ENCODE measurements around the gene CCBE1.

Gene CCBE1

GRCh38 chr18:59565957-59566356 is 131.3 kb downstream of the CCBE1 start:
- DNase-seq = no peak

DNA sequence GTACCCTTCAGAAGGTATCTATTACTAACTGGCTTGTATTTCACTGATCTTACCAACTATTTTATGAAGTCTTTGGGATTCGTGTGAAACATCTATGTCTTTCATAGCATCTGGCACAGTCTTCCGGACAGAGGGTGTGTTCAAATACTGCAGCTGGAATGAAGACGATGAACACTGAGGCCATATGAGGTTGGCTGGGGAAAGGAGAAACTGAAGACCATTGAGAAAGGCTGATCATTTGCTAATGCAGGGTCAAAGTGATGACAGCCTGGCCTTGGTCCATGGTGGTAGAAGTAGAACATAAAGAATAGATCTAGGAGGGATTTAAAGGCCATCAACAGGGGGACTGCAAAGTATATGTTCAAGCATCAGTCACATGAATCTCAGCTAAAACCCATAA is 132.7 kb downstream of the CCBE1 start:
- DNase-seq = no peak

DNA sequence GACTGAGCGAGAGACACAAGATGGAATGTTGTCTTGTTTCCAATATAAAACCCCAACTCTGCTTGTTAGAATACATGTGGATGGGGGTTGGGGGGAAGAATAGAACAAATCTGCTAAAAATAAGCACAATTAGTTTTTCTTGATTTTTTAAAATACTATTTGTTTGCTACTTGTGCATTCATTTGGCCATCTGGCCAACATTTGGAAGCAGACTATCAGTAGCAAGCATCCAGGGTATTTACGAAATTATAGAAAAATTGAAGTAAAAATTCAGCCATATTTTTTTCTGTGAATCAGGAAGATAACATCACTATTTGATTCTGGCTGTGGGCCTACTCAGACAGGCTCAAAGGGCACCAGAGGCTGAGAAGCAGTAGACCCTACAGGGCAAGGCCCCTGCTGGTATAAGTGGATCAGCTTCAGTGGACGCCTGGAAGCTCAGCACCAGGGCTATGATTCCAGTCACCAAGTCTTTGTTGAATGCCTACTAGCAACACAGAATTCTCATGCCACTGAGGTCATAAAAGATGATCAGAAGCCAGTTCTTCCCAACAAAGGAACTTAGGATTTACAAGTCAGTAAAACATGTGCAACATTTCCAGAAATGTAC is 133.9 kb downstream of the CCBE1 start:
- no peak for DNase-seq

DNA sequence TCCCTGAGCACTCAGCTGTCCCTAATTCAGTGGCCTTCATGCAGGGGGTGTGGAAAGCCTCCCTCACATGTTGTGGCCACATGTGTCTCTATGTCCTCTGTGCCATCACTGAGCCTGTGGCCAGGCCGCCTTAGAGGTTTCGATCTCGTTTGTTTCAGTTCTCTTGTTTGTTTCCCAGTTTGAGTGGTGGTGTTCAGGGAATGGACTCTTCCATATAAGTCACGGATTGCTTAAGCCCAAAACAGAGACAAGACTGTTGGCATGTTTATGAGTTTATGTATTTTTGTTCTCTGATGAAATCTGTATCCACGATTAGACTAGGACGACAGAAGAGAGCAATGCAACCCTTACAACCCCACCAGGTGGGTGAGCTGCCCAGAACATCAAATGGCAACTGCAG is 134.5 kb downstream of the CCBE1 start:
- DNase-seq = no peak

GRCh38 chr18:59561612-59562011 is 135.6 kb downstream of the CCBE1 start:
- no peak for DNase-seq

DNA sequence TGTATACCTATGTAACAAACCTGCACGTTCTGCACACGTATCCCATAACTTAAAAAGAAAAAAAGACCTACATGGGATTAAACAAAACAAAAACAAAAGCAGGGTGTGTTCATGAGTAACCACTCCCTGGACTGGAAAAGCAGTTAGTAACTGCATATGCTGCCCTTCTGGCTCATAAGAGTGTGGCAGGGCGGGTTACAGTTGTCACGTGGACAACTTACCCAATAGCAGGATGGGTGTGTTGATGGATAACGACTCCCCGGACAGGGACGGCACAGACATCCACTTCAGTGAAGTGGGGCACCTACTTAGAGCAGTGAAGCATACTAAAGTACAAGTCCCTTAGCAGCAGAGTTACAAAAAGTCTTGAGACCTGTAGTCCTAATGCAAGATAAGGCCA is 136.7 kb downstream of the CCBE1 start:
- no peak for DNase-seq

- DNase-seq = no peak
Observed at GRCh38 chr18:59559528-59559927, 137.7 kb downstream of the CCBE1 start.

GRCh38 chr18:59555995-59556659 is 141.1 kb downstream of the CCBE1 start:
- no peak for DNase-seq

- DNase-seq = no peak
Observed at GRCh38 chr18:59554796-59555335, 142.4 kb downstream of the CCBE1 start.

DNA sequence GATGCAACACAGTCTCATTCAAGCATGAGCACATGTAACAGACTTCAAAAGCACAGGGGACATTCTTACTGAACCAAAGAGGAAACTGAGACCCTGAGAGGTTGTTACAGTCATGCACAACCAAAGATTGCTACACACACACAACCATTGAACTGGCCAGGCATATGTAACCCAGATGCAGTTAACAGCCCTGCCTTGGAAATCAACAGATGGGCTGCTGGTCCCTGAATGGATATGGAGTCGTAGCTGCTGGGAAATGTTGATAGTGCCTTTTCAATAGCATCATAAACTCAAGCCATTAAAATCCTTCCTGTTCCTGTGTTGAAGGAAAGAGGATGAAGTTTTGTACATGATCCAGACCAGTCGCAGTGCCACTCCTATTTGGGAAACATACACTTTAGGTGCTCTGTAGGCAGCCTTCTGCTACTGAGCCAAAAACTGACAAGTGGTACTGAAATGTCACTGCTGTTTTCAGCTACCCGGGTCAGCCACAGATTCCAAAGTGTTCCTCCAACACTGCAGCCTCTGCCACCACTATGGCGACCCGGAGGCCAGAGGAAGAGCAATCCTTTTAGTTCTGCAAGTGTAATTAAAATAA is 143.9 kb downstream of the CCBE1 start:
- DNase-seq = no peak

GRCh38 chr18:59551902-59552635 is 145.2 kb downstream of the CCBE1 start:
- DNase-seq = no peak

DNA sequence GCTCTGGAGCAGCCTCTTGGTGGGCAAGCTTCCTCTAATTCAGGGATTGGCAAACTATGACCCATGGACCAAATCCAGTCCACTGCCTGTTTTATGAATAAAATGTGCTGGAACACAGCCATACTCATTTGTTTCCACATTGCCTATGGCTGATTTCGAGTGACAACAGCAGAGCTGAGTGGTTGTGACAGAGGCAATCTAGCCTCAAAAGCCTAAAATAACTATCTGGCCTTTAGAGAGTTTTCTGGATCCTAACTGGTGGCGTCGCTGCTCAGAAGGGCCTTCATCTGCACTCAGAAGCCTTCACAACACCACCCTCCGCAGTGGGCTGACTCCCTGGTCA is 147.1 kb downstream of the CCBE1 start:
- no peak for DNase-seq

DNA sequence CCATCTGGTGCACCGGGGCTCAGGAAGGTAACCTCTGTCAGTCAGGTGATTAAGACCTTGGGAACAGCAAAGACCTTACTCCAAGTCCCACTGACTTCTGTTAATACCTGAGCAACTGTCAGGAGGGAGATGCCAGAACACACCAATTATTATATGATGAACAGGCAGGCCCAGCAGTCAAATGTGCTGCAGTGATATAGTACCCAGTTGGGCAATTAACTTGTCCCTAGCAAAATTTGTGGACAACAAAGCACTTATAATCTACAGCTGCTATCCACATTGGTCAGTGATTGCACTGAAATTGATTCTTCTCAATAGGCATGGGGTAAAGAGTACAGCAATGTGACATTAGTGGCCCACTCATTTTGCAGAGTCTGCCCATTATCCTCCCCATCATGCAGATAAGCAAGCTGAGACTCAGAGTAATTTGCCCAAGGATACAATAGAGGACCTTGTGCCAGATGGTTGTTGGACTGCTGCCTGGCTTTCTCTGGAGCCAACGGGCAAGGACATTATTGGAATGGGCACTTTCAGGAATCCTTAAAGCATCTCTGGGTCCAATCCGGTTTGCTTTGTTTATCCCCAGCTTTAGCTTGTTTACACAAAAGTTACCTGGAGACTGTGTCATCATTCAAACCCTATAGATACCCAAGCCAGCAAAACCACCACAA is 147.6 kb downstream of the CCBE1 start:
- no peak for DNase-seq

DNA sequence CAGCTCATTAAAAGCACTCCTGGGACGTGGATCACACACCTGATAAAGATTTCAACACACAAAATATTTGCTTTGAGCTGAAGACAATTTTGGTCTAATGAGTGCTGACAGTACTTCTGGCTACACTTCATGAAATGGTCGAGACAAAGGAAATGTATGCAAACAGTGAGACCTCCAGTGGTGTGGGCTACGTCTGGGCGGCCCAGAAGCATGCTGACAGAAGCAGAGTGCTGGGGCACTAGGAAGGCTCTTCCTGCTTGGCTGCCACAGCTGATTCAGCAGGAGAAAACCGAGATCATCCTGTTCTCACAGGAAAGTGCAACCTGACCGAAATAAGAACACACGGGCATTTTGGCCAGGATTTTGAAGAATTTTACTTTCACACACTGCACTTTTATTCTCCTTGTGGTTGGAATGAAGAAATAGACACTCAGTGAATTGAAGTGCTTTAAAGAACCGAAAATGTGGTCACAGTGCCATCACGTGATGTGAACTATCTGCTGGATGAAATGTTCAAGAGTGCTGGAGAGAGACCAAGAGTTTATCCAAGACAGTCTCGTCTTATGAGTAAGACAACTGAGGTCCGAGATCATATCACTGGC is 149.5 kb downstream of the CCBE1 start:
- no peak for DNase-seq

- no peak for DNase-seq
Observed at GRCh38 chr18:59546188-59546587, 151.0 kb downstream of the CCBE1 start.

DNA sequence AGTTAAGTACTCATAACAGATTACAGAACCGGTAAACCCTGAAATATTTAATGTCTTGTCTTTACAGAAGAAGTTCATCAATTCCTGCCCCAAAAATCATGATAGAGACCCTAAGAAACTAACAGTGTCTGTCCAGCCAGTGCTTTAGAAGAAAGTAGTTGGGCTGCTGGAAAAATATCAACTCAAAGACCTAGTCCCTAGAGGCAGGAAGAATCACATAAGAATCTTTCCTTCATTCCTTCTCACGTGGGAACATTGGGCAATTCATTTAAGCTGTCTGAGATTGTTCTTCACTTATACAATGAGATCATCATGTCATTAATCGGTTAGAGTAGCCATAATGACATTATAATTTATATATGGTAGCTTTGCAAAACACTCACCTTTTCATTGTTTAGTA is 156.4 kb downstream of the CCBE1 start:
- DNase-seq = no peak

GRCh38 chr18:59540346-59540745 is 156.9 kb downstream of the CCBE1 start:
- DNase-seq = no peak

- no peak for DNase-seq
Observed at GRCh38 chr18:59539108-59539507, 158.1 kb downstream of the CCBE1 start.

GRCh38 chr18:59537579-59537978 is 159.6 kb downstream of the CCBE1 start:
- no peak for DNase-seq

DNA sequence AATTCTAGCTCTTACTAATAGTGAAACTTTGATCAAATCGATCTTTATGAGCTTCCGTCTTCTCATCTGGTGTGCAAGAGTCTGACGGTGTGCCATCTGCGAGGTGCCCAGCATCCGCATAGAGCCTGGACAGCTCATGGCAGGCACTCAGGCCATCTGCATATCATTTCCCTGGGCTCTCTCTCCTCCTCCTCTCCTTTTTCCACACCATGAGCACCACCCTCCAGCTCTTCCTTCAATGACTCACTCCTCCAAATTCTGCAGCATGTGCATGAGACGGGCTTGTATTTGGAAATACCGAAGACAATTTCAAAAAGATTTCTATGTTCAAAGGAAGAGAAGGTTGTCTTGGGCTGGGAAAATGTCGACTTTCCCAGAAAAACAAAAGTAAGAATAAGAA is 161.1 kb downstream of the CCBE1 start:
- no peak for DNase-seq

- DNase-seq = no peak
Observed at GRCh38 chr18:59535055-59535454, 162.2 kb downstream of the CCBE1 start.

- DNase-seq = no peak
Observed at GRCh38 chr18:59528866-59529265, 168.4 kb downstream of the CCBE1 start.

All from stimulated activated naive CD4-positive, alpha-beta T cell (primary cell).